Heart right ventricle (tissue), 16 donors: ENCODE results near the gene CTNNB1. TPM values are rescaled to one million over a fixed set of nuclear protein-coding genes. Genes with fewer than 3 reads are reported as not detected.

ENCODE experiments used
- ATAC-seq, 8 donors: fragments of 200-7000 bp; cut with Tn5 transposase; one replicate each; pipeline ENCODE4 v1.9.1; 2020; ENCODE audit warnings: mild to moderate bottlenecking in 8 of 8, moderate library complexity in 8 of 8, moderate number of reproducible peaks in 1 of 8
- DNase-seq, 2 donors: peaks; one replicate each; pipeline ENCODE4 v3.0.0-alpha.2; 2020
- H3K27ac ChIP-seq, 10 donors: fragments of 200-600 bp; sonication (generic) in 2 of 10; one replicate each; pipeline versions ENCODE4 v1.5.0 to v1.8.0; 2020 to 2022; ENCODE audit warnings: mild to moderate bottlenecking in 3 of 10
- H3K27me3 ChIP-seq, 7 donors: fragments of 200-600 bp; one replicate each; pipeline ENCODE4 v1.8.0; 2021 to 2022; ENCODE audit warnings: mild to moderate bottlenecking in 2 of 7
- H3K36me3 ChIP-seq, 9 donors: fragments of 200-600 bp; sonication (generic) in 1 of 9; one replicate each; pipeline versions ENCODE4 v1.5.0 to v1.8.0; 2020 to 2022; ENCODE audit warnings: mild to moderate bottlenecking in 2 of 9
- H3K4me1 ChIP-seq, 9 donors: fragments of 200-600 bp; sonication (generic) in 1 of 9; one replicate each; pipeline versions ENCODE4 v1.5.0 to v1.8.0; 2020 to 2022; ENCODE audit warnings: mild to moderate bottlenecking in 4 of 9
- H3K4me3 ChIP-seq, 10 donors: fragments of 200-600 bp; sonication (generic) in 2 of 10; one replicate each; pipeline versions ENCODE4 v1.5.0 to v1.8.0; 2020 to 2022; ENCODE audit warnings: mild to moderate bottlenecking in 7 of 10, moderate library complexity in 2 of 10
- H3K9me3 ChIP-seq, 11 donors: fragments of 200-600 bp in 10 of 11; sonication (generic) in 2 of 11; one replicate each; pipeline versions ENCODE4 v1.5.0 to v1.8.0; 2013 to 2022; ENCODE audit warnings: mild to moderate bottlenecking in 2 of 11, control low read depth in 1 of 11, moderate library complexity in 1 of 11
- CTCF ChIP-seq, 9 donors: fragments of 200-600 bp; sonication (generic) in 2 of 9; IDR thresholded peaks; one replicate each; pipeline versions ENCODE4 v1.5.0 to v1.8.0; 2021 to 2022; ENCODE audit warnings: antibody characterized with exemption in 9 of 9, mild to moderate bottlenecking in 5 of 9, moderate library complexity in 1 of 9
- WGBS, 2 donors: extraction: QIAGEN DNeasy Blood & Tissue Kit; methylation state at CpG; one replicate each; pipeline ENCODE4 v1.1.7; 2013; ENCODE audit warnings: inconsistent platforms in 1 of 2; 5-methylcytosine and 5-hydroxymethylcytosine counted together
- intact Hi-C, 10 donors: fragments of 100-400 bp; cut with DNase I; formaldehyde crosslinking; loops; one replicate each; pipeline versions ENCODE4 v1.11.1 to v1.14.2; 2022
- long read RNA-seq, 3 donors: library from polyadenylated mRNA; unstranded; transcript quantifications; one replicate each; pipeline ENCODE4 v2.0.0, GENCODE V29; 2020 to 2021
- polyA plus RNA-seq, 2 donors: library from polyadenylated mRNA; stranded (reverse); fragments of 200-250 nt; gene quantifications; one replicate each; pipeline ENCODE4 v1.2.3, GENCODE V29; 2013
- total RNA-seq, 10 donors: library from RNA; stranded (reverse); fragmentation: NEBNext Ultra II Directional in 3 of 10; extraction: Animal tissue kit (Norgen Biotek cat#: 25700) in 3 of 10; gene quantifications; one replicate each; pipeline versions ENCODE4 v1.2.1 to v1.2.4, GENCODE V29; 2021 to 2023
- donor health status: Arrhythmogenic right ventricular cardiomyopathy.
- donor health status: ischemic (EF 13 %, LVEDD 7.1; RV severe dilation, severe dysfunction).
- donor health status: healthy with polysubstance abuse.
- donor health status: DM: no; HTN: yes; CAD: no.
- donor health status: DM: no; HTN: no; CAD: no.
- donor health status: ischemic (EF 25% LVEDD 6.9; RV normal size, moderate dysfunction).
- donor health status: ischemic (EF 25% LVEDD 5.7; RV mildly dilated, moderate dysfunction).
- donor health status: healthy.
- donor health status: DM: yes; HTN: yes; CAD: no.
- donor health status: Ischemic cardiomyopathy.
- donor health status: ischemic (EF 35%, LVEDD 5.7; RV mildly dilated, moderate dysfunction).
- donor health status: nonischemic (EF 11% LVEDD 7.7; RV severe dilation, severe dysfunction).
- donor health status: DM: yes; HTN: yes; CAD: no.
- donor health status: PGD.
- donor health status: ischemic (EF 29% LVEDD 5.4; RV normal size, mild dysfunction).
- donor health status: nonischemic (EF 23%, LVEDD 6.1; RV moderate dilation, normal function).

CTNNB1 gene
- total RNA-seq = 100 to 1,000 TPM; 148 to 218 (median 181) TPM
- polyA plus RNA-seq = 100 to 1,000 TPM in 1 of 2 donors, 10 to 100 TPM in 1; 33.2 to 123 TPM
- long read RNA-seq, donor 1, transcript CTNNB1-201 (15 exons, 3,947 nt) = minor isoform, 26 of 119 reads
- long read RNA-seq, donor 1, transcript CTNNB1-202 (16 exons, 3,268 nt) = major isoform, 29 of 119 reads
- long read RNA-seq, donor 1, transcript CTNNB1-203 (16 exons, 3,472 nt) = minor isoform, 15 of 119 reads
- long read RNA-seq, donor 1, partial matches to known transcripts = 33 of 119 reads
- long read RNA-seq, donor 1, other reads (novel, unspliced or antisense) = 4 of 119 reads
- long read RNA-seq, donor 2, transcript CTNNB1-203 (16 exons, 3,472 nt) = minor isoform, 30 of 161 reads
- long read RNA-seq, donor 2, transcript CTNNB1-202 (16 exons, 3,268 nt) = major isoform, 49 of 161 reads
- long read RNA-seq, donor 2, transcript CTNNB1-201 (15 exons, 3,947 nt) = minor isoform, 25 of 161 reads
- long read RNA-seq, donor 2, partial matches to known transcripts = 30 of 161 reads
- long read RNA-seq, donor 2, other reads (novel, unspliced or antisense) = 10 of 161 reads
- long read RNA-seq, donor 3, full-length matches to known transcripts = 70 of 167 reads
- long read RNA-seq, donor 3, partial matches to known transcripts = 46 of 167 reads
- long read RNA-seq, donor 3, other reads (novel, unspliced or antisense) = 51 of 167 reads

- ATAC-seq = peak; percentile 87 to 98 (median 93)
Observed at GRCh38 chr3:41198950-41199865, at the start of gene CTNNB1. TSS of gene CTNNB1 (plus strand) at chr3:41199505. CDS start at chr3:41224069, 24,564 bp downstream.

GRCh38 chr3:41155834-41156233, 43.5 kb upstream of the CTNNB1 start:
- Histone ChIP-seq H3K9me3 (no peaks in the 10 kb centered on the region), H3K4me3 (no peak overlapping the region), H3K27me3 (no peaks in the 10 kb centered on the region), H3K36me3 (no peaks in the 10 kb centered on the region), H3K27ac (no peak overlapping the region), H3K4me1 (no peaks in the 10 kb centered on the region)
- intact Hi-C loops = no loop called here
- DNase-seq (no peak), ATAC-seq (no peak)
- WGBS, 2 donors = 96 to 100% methylated on average over 3 of the region's 3 CpGs
- TF ChIP-seq CTCF (IDR thresholded peaks at IDR 0.05) = no peak

More at GRCh38 chr3:41198950-41199865, at the start of gene CTNNB1:
- H3K9me3 ChIP-seq = no peaks in the 10 kb centered on the region
- peak; percentile 93 to 95 for DNase-seq
- peak in 6 of 9 donors; percentile 7 to 43 (median 23) for TF ChIP-seq CTCF (IDR thresholded peaks at IDR 0.05)
- peaks cover 0 to 42% (median 35%) of the 10 kb centered on the region in 9 donors for H3K4me1 ChIP-seq
- peak within 1 kb of the TSS; percentile 89 to 99 (median 98) for H3K27ac ChIP-seq
- peak within 1 kb of the TSS; percentile 63 to 96 (median 80) for H3K4me3 ChIP-seq
- H3K27me3 ChIP-seq = no peaks in the 10 kb centered on the region
- H3K36me3 ChIP-seq = no peaks in the 10 kb centered on the region
- intact Hi-C loops = loop anchor here in 7 of 10 donors (1.0 to 10.0 kb wide), 13 partner anchors 82 to 874 kb away; no protein-coding TSS in a partner anchor
- 0% methylated on average over 97 to 112 of the region's 112 CpGs for WGBS, 2 donors

- H3K4me1 ChIP-seq = no peaks in the 10 kb centered on the region
- 97 to 98% methylated on average over 1 of the region's 1 CpG for WGBS, 2 donors
- intact Hi-C loops = no loop called here
- DNase-seq (no peak), ATAC-seq (no peak)
- no peaks in the 10 kb centered on the region for H3K36me3 ChIP-seq
- no peak for TF ChIP-seq CTCF (IDR thresholded peaks at IDR 0.05)
- no peak overlapping the region for H3K4me3 ChIP-seq
- no peaks in the 10 kb centered on the region for H3K27me3 ChIP-seq
- no peak overlapping the region for H3K27ac ChIP-seq
- no peaks in the 10 kb centered on the region for H3K9me3 ChIP-seq
Observed at GRCh38 chr3:41158947-41159346, 40.4 kb upstream of the CTNNB1 start.
